GM19463 (cell line): ENCODE measurements around the gene KIF27.
A peak's percentile ranks its signal among the peaks of the same experiment; 100 is the strongest.
"Not testable (repeated sequence)": the region's sequence is repeated elsewhere in the genome, so short reads cannot be mapped to it uniquely, and the experiment has no call there.

Source experiments
- ATAC-seq: cut with Tn5 transposase; IDR thresholded peaks from one replicate; pipeline ENCODE4 v1.9.1; 2021; ENCODE audit warnings: mild to moderate bottlenecking, moderate library complexity; ENCODE audit not compliant: unreplicated experiment

KIF27 gene

GRCh38 chr9:83920927-83921707, at the start of gene KIF27:
Gene KIF27 (minus strand): TSS chr9:83921432. CDS start chr9:83915591, 5,841 bp downstream.
- peak; percentile 87 for ATAC-seq

GRCh38 chr9:83969602-83970001, 48.4 kb upstream of the KIF27 start:
- no peak for ATAC-seq

GRCh38 chr9:83967073-83967472, 45.8 kb upstream of the KIF27 start:
- no peak for ATAC-seq

- no peak for ATAC-seq
Observed at GRCh38 chr9:83966209-83966582, 45.0 kb upstream of the KIF27 start.

GRCh38 chr9:83965350-83966208, 44.3 kb upstream of the KIF27 start:
- ATAC-seq, result no peak

GRCh38 chr9:83964973-83965349, 43.7 kb upstream of the KIF27 start:
- no peak for ATAC-seq

- ATAC-seq, result no peak
Observed at GRCh38 chr9:83962165-83962564, 40.9 kb upstream of the KIF27 start.

- no peak for ATAC-seq
Observed at GRCh38 chr9:83960991-83961390, 39.8 kb upstream of the KIF27 start.

GRCh38 chr9:83959061-83959460, 37.8 kb upstream of the KIF27 start:
- ATAC-seq, result no peak

GRCh38 chr9:83957248-83957513, 35.9 kb upstream of the KIF27 start:
- no peak for ATAC-seq

- ATAC-seq, result peak; percentile 76
Observed at GRCh38 chr9:83956436-83957247, 35.4 kb upstream of the KIF27 start.

GRCh38 chr9:83956086-83956435, 34.8 kb upstream of the KIF27 start:
- ATAC-seq, result peak; percentile 58

GRCh38 chr9:83948096-83948495, 26.9 kb upstream of the KIF27 start:
- ATAC-seq, result not testable (repeated sequence)

- ATAC-seq, result no peak
Observed at GRCh38 chr9:83940590-83941303, 19.5 kb upstream of the KIF27 start.

- peak; percentile 58 for ATAC-seq
Observed at GRCh38 chr9:83937861-83938455, 16.7 kb upstream of the KIF27 start.

- ATAC-seq, result no peak
Observed at GRCh38 chr9:83936523-83936922, 15.3 kb upstream of the KIF27 start.

GRCh38 chr9:83935276-83935935, 14.2 kb upstream of the KIF27 start:
- ATAC-seq, result no peak

GRCh38 chr9:83934569-83935275, 13.5 kb upstream of the KIF27 start:
- ATAC-seq, result no peak

GRCh38 chr9:83933790-83934189, 12.6 kb upstream of the KIF27 start:
- ATAC-seq, result no peak
